Measurements from ENCODE around the gene POLR3C.

POLR3C gene

DNA sequence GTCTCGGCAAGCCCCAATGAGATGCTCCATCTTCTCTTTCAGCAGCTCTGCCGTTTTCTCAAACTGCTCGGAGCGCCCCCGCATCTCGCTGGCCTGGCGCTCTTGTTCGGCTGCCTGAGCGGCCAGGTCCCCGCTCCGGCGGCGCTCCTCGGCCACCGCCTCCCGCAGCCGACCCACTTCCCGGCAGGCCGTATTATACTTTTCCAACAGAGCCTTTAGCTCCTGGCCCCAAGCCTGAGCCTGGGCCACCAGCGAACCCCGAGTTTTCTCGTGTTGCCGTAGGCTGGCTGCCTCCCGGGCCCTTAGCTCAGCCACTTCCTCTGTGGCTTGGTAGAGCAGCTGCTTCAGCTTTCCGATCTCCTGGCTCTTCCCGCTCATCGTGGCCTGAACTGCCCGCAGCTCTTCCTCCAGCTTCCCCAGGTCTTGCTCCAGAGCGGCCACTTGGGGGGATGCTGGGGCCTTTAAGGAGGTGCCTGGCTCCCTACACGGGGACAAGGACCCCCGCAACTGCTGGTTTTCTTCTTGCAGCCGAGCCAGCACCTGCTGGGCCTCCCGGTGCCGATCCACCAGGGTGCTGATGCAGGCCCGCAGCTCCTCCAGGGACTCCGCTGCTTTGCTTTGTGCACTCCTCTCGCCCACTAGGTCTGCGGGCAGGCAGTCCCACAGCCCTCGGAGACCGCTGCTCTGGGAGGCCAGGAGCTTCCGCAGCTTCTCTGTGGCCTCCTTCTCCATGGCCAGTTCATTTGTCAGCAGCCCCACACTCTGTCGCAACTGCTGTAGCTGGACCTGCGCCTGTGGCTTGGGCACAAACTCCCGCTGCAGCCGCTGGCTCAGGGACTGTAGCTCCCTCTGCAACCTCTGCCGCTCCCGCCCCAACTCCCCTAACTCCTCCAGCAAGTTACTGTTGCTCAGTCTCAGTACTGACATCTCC is 48.3 kb downstream of the POLR3C start:
- peak; percentile 15 for DNase-seq (ENCODE audit: low spot score)

DNA sequence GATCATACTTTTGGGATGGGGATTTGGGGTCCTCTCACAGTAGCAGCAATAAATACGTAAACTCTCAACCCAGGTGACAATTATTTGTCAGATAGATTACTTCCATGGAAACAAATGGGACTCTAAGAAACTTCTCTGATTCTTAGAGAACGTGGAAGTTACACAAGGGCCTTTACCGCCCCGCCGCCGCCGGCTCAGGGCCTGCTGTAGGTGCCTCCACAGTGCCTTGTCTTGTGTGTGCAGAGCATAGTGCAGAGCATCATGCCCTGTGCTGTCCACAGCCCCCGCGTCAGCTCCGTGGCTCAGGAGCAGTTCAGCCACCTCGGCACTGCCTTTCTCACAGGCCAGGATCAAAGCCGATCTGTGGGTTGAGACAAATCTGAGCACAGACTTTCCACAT is 50.6 kb downstream of the POLR3C start:
- DNase-seq (ENCODE audit: low spot score), result no peak

DNA sequence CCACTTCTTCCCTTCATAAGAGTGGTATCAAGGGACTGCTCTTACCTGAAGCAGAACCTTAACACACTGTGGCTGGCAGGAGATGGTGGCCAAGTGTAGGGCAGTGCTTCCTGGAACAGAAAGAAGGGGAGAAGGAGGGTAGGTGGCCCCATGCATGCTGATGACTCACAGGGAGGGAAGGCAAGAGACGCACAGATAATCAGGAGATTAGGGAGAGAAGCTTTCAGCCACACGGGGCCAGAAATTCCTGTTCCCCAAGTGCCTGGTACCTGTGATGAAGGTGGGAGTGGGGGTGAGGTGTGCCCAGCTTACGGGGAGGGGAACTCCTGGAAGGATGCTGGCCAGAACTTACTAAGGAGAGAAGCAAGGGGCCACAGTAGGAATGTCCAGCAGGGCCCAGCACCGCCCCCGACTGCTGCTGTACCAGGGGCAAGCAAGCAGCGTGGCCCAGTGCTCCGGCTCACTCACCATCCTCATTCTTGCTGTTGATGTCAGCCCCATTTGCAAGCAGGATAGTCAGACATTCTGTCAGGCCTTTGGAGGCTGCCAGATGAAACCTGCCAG is 54.0 kb downstream of the POLR3C start:
- DNase-seq (ENCODE audit: low spot score), result peak; percentile 37

DNA sequence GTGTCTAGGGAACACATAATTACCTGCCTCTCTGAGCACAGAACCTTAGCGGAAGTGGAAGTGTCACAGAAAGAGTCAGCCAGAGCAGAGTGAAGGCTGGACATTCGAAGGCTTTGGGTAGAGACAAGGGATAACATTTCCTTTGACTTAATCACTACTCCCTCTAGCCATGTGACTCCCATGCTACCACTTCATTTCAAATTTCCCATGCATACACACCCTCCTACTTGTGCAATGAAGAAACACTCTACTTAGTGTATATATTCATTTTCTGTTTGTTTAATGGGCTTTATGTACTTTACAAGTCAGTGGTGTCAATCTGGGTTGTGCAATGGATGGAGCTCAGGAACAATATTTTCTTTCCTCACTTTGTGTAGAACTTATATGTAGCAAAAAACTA is 54.7 kb downstream of the POLR3C start:
- peak; percentile 13 for DNase-seq (ENCODE audit: low spot score)

DNA sequence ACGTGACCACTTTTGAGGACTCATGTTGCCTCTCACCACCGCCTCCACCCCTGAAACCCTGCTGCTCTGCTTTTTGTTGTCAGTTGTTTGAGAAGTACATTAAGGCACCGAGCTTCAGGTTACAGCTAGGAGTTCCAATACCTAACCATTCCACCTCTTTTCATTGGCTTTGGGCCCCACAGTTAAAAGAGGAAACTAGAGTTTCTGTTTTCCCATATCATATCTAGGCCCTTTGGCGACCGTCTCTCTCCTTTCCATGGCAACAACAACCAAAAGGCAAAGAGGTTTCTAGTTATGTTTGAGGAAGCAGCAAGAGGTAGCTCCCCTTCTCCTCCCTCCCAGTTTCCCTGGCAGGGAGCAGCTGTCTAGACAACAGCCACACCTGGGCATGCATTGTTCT is 55.8 kb downstream of the POLR3C start:
- no peak for DNase-seq (ENCODE audit: low spot score)

DNA sequence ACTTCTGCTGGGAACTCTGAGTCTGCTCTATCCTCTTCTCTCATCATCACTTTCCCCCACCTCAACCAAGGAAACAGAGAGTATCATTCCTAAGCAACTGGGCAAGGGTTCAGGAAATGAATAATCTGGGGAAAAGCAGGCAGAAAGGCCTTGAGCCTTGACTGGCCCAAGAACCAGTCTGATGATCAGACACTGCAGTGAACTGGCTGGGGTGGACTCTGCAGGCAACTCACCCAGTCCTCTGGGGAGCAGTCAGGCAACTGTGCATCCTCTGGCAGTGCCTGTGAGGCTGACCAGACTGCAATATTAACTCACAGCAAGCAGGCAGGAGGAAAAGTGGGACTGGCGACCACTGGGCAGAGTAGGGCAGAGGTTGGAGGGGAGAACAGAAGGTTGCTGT is 60.7 kb downstream of the POLR3C start:
- peak; percentile 50 for DNase-seq (ENCODE audit: low spot score)

DNA sequence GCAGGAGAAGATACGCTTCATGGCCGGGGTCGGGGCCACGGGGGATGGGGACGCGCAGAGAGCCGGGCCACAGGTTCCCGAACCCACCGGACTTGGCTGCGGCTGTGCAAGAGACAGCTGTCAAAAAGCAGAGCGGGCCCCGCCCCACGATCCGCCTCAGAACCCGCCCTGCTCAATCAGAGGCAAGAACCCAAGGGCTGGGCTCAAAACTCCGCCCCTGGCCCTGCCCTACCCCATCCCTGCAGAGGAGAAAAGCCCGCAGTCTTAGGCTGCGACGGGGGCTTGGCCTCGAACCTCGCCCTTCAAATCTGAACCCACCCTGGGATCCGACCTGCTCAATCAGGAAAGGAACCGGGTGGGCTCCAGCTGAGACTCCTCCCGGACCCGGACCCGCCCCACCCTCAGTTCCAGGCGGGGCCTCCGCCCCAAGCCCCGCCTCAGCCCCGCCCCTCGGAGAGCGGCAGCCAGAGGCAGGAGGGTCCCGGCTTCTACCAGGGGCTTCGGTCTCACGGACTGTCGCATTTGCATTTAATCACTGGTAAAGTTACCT is 61.8 kb downstream of the POLR3C start, which contains the start of gene ANKRD35:
Gene ANKRD35, minus strand, starts transcription at position 129 of the 550 bp plus-strand sequence. Its CDS starts 108 bp downstream, at position 21.
- peak; percentile 62 for DNase-seq (ENCODE audit: low spot score)

- DNase-seq (ENCODE audit: low spot score), result no peak
Observed at GRCh38 chr1:145886390-145886789, 62.4 kb downstream of the POLR3C start.

GRCh38 chr1:145886816-145887215 is 62.8 kb downstream of the POLR3C start:
- DNase-seq (ENCODE audit: low spot score), result no peak

DNA sequence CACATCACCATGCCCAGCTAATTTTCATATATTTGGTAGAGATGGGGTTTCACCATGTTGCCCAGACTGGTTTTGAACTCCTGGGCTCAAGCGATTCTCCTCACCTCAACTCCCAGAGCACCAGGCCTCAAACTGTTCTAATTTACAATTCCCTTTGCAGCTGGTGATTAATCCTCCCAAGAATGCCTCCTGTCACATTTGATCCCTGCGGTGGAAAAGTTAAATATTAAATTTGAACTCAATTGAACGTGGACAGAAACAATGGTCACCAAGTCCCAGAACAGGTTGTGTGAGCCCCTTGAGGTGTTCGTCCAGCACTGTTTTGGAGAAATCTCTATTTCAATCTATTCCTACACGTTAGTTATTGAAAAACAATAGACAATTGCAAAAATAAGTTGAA is 63.6 kb downstream of the POLR3C start:
- peak; percentile 91 for DNase-seq (ENCODE audit: low spot score)

- DNase-seq (ENCODE audit: low spot score), result no peak
Observed at GRCh38 chr1:145889722-145890121, 65.7 kb downstream of the POLR3C start.

- DNase-seq (ENCODE audit: low spot score), result peak; percentile 23
Observed at GRCh38 chr1:145891143-145891542, 67.1 kb downstream of the POLR3C start.

- peak; percentile 100 for DNase-seq (ENCODE audit: low spot score)
Observed at GRCh38 chr1:145891587-145892485, 67.8 kb downstream of the POLR3C start.

DNA sequence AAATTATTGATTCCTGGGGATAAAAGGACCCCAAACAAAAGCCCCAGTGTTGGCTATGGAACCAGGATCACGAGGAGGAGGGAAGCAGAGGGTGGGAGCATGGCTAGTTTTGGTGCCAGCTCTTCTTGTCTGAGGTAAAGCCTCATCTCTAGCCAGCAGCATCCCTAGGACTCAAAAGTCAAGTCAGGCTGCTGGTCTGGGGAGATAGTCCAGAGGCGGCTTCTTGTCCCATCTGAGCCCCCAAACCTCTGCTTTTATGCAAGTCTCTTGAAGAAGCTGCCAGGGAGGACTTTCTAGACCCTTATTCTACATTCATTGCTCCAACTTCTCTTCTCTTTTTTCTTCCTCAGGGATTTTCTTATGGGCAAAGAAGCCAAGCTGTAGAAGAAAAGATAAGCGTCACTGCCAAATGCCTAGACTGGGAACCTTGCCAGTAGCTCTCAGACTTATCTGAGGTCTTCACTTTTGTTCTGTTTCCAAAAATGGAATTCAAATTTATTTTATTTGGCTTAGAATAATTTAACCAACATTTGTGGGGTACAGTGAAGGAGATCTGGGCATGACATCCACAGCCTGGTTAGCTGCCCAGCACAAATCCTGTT is 68.6 kb downstream of the POLR3C start:
- no peak for DNase-seq (ENCODE audit: low spot score)

- no peak for DNase-seq (ENCODE audit: low spot score)
Observed at GRCh38 chr1:145893306-145894055, 69.5 kb downstream of the POLR3C start.
